NCI-H524 treated with DMSO at 0.1 percent for 48 hours (cell line): ENCODE results near the gene RGP1.
A peak's percentile ranks its signal among the peaks of the same experiment; 100 is the strongest.

Experiments
- DNase-seq: peaks from one replicate; lab custom pipeline; 2025; lab: John Stamatoyannopoulos, UW

RGP1 gene

DNA sequence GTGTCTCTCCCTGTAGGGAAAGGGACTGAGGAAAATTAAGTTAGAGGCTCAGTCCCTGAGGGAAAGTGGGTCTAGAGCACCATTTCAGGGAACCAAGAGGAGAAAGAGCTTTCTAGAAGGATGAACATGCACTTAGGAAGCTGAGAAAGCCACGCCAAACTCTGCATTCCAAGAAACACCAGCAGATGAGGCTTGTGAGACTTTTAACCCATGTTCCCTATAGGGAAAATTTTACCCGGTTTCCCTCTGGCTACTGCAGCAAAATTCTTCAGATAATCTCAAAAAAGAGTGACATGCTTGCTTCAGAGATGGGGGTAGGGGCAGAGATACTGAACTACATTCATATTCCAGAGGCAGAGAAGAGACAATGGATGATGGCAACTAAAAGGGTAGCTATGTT, 25.7 kb upstream of the RGP1 start:
- no peak for DNase-seq

DNA sequence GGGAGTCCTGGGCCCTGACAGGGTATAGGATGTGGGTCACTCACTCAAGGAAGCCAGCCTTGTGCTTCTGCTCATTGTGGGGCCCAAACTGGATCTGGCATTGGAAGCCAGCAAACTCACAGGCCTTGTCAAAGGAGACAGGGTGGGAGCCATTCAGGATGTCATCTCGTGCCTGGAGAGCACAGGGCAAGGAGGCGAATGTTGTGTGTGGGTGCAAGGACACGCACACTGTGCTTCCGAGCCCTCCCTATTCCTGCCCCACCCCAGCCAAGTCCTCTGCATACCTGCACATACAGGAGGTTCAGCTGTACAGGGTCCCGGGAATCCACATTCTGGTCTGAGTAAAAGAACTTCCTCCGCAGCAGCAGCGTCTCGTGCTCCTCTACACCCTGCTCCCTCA, 25.2 kb upstream of the RGP1 start:
- DNase-seq = no peak

DNA sequence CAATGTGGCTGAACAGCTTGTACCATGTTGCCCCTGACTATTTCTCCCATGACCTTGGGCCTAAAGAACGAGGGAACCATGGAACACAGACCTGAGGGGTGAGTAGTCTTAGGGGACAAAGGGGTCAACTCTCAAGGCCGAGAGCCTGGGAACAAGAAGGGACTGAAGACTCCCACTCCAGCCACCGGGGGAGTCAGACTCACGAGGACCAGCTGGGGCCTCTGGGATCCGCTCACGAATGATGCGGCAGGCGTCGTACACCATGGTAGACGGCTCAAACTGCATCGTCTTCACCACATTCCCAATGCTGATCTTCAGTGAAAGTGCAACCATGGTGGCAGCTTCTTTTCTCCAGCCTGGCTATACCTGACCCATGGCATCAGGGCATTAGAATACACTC, 23.7 kb upstream of the RGP1 start:
- no peak for DNase-seq

DNA sequence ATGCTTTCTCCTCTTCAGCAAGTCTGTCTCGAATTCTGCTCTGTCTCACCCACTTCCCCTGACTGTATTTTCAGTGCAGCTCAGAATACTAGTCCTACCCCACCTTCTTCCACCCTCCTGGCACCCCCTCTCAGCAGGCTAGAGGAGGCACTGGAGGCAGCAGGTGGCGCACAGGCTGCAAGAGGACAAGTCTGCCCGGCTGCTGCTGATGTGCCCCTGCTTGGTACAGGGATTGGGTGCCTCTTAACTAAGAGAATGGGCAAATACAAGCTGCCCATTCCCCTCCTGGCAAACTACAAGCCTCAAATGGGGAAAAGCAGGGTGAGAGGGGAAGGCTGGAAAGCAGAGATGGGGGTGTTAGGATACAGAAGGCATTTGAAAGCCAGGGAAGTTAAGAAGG, 22.2 kb upstream of the RGP1 start:
- no peak for DNase-seq

DNA sequence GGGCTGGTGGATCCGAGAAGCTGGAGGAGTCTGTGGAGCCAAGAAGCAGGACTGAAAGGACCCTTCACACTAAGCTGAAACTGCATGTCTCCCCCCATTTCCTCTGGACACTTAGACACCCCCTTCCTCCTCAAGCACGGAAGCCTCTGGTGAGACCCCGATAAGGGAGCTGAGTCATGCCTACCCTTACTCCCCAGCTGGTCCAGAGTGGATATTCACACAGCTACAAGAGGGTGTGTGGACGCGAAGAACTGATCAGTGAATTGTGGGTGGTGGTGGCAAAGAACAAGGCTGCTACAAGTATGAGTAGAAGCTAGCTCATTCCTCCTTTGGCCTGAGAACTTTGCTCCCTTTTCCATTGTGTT, 21.4 kb upstream of the RGP1 start:
- no peak for DNase-seq

DNA sequence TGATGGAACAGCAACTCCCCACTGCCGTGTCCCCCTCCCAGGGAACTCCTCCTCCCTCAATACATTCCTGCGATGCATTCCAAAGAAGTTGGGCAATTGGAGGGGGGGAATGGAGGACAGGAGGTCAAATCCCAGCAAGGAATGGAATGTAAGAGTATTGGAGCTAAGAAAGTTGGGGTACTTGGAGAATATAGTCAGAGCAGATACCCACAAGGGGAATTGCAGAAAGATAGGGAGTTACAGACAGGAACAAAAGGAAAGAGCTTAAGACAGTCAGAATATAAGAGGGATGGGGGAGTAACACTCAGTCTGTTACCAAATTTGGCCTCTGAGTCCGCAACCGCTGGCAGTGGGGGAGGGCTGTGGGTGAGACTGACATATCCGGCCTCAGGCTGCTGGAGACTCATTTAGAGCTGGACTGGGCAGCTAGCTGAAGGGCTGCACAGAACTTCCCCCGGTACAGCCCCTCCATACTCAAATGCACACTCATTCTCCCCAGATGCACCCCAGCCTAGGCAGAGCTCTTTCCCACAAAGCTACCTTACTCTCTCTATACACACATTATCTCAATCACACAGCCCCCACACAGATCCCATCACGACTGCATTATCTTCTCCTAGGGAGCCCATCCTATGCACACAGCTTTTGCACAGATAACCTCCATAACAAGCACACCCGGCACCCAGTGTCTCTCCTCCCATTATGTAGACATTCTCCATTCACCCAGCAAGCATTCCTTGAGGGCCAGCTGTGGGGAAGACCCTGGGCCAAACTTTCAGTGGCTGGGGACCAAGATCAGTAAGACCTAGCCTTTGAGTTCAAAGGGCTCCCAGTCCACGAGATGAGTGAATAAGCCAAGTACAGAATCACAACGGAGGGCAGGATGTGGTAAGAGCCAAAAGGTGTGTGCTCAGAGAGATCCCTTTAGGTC, 20.8 kb upstream of the RGP1 start:
- no peak for DNase-seq

DNA sequence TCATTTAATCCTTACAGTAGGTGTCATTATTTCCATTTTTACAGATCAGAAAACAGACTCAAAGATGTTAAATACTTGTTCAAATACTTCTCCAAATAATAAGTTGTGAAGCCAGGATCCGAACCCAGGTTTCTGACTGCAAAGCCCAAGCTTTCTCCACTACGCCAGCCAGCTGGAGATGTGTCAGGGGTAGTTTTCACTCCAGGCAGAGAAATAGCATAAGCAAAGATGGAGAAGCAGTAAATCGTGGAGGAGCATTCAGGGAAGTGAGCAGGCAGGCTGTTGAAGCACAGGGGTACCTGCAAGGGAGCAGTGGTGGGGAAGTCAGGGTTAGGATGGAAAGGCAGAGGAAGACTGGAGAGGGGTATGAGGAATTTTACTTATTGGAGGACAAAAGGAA, 20.0 kb upstream of the RGP1 start:
- DNase-seq = no peak

DNA sequence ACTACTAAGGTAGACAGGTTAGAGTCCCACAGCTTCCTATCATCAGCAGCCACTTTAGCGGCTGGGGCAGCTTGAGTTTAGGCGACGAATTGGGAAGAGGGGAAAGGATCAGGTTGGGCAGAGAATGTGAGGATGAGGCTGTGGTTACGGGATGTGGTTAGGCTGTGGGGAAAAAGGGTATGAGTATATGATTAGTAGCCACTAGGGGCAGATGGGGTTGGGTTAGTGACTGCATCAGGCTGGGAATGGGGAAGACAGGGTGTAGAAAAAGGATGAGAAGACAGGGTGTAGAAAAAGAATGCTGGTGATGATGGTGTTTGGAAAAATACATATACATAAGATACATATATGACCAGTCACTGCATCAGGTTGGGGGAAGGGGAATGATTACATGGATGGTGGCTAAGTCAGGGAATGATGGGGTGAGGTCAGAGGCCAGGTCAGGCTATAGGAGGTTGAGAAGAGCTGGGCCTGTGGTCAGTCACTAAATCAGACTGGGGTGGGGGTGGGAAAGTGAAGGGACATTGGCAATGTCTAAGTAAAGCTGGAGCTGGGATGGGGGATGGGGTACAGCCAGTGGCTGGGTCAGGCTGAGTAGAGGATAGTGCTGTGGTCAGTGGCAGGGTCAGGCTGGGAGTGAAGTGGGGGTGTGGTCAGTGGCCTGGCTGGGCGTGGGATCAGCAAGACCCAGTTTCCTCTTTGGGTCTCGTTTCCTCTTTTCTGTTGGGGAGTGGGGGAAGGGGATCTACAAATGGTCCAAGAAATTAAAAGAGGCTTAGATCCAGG, 19.2 kb upstream of the RGP1 start:
- no peak for DNase-seq

DNA sequence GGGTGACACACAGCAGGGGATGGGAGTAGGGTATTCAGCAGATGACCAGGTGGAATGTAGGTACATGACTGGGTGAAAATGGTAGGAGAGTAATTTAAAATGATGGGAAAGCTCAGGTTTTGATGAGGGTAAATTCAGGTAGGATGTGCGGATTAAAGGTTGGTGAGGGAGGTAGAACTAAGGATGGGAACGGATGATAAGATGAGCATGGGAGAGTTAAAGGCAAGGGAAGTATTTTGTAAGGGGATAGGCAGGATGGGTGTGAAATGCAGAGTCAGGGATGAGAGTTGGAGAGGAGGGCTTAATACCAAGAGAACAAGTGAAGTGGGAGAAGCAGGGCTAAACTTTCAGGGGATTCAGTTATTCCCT, 18.6 kb upstream of the RGP1 start:
- DNase-seq = no peak

DNA sequence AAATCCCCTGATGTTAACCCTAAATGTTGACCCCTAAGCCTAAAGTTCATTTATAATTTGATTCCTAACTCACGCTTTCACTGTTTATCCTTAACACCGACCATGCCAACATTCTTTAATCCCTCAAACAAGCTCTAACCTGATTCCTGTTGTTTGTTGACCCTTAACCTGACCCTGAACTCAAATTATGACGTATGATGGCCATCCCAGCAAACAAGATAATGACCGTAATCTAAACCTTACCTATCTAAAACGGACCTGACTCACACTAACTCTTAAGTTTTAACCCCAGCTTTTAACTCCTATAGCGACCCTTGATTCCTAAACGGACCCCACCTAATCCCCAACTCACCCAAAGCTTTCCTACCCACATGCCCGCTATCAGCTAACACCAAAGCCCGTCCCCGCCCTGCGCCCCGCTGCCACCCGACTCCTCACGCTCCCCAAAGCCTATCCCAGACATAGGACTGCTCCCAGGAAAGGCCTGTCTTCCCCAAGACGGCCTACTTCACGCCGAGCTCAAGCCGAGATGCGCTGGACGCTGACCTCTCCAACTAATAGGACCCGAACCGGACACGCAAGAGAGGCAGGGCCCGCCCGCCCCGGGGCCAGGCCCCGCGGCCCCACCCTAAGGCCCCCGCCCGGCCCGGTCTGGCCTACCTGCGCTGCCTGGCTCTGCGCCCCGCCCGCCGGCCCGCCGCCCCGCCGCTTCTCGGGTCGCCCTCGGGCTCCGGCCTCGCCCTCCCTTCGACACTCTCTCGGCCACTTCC, 17.5 kb upstream of the RGP1 start:
- DNase-seq = no peak

DNA sequence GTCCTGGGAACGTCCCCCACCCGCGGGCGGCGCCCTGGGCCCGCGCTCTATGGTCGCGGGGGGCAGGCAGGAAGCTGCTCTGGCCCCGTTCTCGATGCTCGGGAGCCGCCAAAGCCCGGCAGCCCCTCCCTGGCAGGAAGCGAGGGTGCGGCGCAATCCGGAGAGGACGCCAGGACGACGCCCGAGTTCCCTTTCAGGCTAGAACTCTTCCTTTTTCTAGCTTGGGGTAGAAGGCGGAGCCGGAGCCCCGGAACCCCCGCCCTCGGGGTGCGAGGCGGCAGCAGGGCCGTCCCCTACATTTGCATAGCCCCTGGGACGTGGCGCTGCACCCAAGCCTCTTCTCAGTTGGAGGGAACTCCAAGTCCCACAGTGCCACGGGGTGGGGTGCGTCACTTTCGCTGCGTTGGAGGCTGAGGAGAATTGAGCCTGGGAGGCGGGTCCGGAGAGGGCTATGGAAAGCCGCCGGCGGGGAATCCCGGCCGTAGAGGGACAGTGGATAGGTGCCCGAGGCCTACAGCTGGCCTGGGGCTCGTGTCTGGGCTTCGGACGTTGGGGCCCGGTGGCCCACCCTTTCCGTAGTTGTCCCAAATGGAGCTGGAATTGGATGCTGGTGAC, 16.8 kb upstream of the RGP1 start, which contains the start of the genes CREB3 and TLN1:
CREB3 (plus strand) TSS at position 482 of the 615 bp plus-strand sequence; CDS start at position 589, 107 bp downstream.
TLN1 (minus strand) TSS at position 11 of the 615 bp plus-strand sequence. CDS start 6,501 bp downstream, outside the sequence.
- peak; percentile 68 for DNase-seq

DNA sequence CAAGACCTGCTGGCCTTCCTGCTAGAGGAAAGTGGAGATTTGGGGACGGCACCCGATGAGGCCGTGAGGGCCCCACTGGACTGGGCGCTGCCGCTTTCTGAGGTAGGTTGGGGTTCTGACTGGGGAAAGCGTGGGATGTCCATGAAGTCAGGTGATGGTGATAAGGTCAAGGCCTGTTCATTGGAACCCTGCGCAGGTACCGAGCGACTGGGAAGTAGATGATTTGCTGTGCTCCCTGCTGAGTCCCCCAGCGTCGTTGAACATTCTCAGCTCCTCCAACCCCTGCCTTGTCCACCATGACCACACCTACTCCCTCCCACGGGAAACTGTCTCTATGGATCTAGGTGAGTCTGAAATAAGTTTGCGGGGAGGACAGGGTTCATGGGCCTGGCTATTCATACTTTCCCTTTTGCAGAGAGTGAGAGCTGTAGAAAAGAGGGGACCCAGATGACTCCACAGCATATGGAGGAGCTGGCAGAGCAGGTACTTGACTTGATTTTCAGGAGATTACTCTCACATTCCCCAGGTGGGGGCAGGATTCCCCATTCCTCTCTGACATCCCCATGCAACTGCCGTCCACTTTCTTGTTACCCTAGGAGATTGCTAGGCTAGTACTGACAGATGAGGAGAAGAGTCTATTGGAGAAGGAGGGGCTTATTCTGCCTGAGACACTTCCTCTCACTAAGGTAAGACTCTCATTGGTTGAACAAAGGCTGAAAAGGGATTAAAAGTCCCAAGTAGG, 16.1 kb upstream of the RGP1 start:
- peak; percentile 74 for DNase-seq

DNA sequence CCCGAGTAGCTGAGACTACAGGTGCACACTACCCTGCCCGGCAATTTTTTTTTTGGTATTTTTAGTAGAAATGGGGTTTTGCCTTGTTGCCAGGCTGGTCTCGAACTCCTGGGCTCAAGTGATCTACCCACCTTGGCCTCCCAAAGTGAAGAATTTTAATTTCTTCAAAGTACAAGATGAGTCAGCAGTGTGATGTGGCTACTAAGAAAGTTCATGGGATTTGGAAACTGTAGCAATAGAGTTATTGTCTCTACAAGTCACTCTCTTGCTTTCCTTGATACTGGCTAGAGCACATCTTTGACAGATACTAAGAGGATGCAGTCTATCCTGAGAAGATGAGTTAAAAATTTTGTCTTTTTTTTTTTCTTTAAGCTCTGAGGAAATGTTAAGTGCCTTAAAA, 15.0 kb upstream of the RGP1 start:
- DNase-seq = no peak

DNA sequence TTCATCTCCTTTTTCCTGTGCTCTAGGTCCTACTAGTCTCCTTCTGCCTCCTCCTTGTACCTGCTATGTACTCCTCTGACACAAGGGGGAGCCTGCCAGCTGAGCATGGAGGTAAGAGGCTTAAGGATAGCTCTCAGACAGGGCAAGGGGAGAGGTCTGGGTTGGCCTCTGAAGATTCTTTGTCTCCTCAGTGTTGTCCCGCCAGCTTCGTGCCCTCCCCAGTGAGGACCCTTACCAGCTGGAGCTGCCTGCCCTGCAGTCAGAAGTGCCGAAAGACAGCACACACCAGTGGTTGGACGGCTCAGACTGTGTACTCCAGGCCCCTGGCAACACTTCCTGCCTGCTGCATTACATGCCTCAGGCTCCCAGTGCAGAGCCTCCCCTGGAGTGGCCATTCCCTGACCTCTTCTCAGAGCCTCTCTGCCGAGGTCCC, 12.9 kb upstream of the RGP1 start:
- DNase-seq = peak; percentile 34

DNA sequence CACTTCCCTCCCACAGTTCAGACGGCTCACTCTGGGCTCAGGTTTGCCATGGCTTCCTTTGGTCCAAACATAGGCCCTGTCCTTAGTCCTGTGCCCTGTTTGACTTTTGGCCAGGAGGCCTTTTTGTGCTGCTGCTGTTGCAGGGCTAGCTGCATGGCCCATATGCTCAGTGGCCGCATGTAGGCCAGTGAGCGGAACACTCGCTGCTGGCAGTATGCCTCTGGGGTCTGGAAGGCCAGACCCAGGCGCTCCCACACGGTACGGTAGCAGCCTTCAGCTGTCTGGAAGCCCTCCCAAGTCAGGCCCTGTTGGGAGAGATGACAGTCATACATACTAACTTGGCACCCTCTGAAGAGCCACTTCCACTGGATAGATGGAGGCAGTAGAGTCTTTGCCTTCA, 11.9 kb upstream of the RGP1 start:
- DNase-seq = no peak

DNA sequence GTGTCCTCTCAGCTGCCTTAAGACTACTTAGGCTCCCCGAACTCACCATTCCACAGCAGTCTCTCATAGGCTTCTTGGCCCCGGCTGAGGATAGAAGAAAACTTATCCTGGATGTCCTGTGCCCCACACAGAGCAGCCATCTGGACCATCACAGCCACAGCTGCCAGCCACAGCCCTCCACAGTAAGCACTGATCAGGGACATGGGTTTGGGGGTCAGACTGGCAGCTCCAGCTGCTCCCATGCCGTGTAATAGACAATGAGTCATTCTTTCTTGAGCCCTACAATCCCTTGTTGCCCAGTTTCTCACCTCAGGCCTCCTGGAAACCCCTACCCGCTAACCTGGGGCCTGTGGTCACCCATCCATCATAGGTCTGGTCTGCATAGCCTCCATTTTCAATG, 10.9 kb upstream of the RGP1 start:
- no peak for DNase-seq

DNA sequence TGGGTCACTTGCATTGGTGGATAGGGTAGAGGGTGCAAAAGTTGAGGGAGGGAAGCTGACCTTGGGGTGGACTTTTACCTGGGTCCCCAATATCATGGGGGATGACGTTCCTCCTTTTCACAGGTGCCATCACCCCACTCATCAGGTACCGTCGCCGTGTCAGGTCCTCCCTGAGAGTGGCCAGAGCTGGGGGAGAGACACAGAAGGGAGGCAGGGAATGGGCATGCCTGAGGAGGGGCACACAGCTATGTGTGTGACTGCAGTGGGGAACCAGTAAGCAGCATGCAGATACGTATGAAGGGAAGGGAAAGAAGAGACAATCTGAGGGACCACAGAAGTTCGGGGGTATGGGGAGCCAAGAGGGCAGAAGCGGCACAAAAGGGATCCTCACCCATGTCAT, 10.2 kb upstream of the RGP1 start:
- no peak for DNase-seq

DNA sequence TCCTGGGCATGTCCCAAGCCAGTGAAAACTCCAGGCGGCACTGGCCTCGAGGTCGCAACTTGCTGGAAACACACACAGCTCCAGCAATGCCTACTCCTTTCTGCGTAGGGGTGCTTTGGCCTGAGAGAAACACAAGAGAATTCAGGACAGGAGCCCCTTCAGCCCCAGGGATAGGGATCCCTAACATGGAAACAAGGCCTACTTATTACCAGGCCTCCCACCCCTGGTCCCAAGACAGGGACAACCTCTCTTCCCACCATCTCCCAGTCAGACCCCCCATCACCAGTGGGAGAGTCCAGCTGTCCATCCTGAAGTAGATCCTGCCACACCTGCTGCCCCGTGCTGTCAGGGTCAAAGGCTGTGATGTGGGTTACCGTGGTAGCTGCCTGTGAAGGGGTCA, 8.8 kb upstream of the RGP1 start:
- no peak for DNase-seq

DNA sequence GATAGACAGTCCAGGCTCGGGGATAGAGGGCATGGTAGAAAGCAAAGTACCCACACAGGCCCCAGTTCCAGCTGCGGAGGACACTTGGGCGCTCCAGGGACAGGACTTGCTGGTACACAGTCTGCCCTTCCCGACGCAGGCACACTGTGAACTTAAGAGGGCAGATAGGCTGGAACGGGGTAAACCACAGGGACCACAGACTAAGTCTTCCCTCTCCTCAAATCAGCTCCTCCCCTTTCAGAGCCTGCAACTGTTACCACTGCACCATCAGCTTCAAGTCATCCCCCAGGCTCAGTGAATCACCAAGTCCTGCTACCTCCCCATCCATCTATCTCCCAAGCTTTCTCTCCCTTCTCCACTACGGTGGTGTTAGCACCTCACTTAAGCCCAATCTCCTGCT, 7.3 kb upstream of the RGP1 start:
- DNase-seq = no peak

DNA sequence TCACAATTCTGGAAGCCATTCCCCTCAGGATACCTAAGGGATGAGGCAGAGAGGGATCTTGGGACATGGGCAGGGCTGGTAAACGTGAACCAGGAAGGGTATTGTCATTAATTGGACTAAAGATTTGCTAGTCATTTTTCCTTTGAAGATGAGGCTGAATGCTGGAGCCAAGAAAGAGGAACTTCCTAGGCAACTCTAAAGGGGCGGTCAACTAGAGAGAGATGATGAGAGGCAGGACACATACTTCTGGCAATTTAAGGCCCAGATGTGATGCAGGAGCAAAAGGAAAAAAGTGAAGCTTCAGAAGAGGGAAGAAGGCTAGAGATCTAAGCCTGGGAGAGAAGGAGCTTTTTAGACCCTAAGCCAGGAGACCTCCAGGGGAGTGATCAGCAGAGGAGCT, 5.6 kb upstream of the RGP1 start:
- no peak for DNase-seq

DNA sequence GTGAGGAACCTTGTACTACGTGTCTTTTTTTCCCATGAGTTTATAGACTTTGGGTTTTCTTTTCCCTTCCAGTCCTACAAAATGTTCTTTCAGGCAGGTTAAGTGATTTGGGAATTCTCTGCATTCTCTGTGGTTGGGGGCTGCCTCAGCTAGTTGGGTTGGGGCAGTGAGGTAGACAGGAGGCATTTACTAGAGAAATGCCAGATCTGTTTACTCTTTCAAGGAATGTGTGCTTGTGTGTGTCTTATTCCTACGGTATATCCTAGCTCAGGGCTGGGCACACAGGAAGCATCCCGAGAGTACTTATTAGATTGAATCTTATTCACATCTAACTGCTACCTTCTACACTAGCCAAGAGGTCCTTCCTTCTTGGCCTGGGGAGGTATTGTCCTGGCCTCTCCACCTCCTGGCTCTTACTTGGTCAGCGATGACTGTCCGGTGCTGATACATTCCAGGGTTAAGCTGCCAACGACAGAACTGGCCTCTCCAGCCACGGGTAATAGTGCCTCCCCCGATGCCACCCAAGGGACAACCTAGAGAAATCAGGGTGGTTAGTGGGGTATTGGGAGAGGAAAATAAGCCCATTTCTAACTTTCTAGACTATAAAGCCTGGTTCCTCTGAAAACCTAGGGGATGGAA, 5.1 kb upstream of the RGP1 start:
- DNase-seq = no peak
